GM18909 (cell line): ENCODE results near the gene DPH2.

Experiments used
- ATAC-seq: cut with Tn5 transposase; IDR thresholded peaks from one replicate; pipeline ENCODE4 v1.9.1; 2021; ENCODE audit warnings: mild to moderate bottlenecking; ENCODE audit not compliant: unreplicated experiment, poor library complexity

Gene DPH2

GRCh38 chr1:43938892-43939587 is 30.8 kb upstream of the DPH2 start:
- no peak for ATAC-seq

GRCh38 chr1:43942411-43942810 is 27.4 kb upstream of the DPH2 start:
- no peak for ATAC-seq

- no peak for ATAC-seq
These were observed 24.9 kb upstream of the DPH2 start for GRCh38 chr1:43944860-43945259.

- ATAC-seq, result no peak
These were observed 24.1 kb upstream of the DPH2 start for GRCh38 chr1:43945674-43946235.

- peak; percentile 93 for ATAC-seq
These were observed 23.4 kb upstream of the DPH2 start, which contains the start of gene IPO13 for GRCh38 chr1:43946236-43947060. TSS of gene IPO13 (plus strand) at chr1:43946950. CDS start at chr1:43947601, 651 bp downstream.

GRCh38 chr1:43947061-43947873 is 22.5 kb upstream of the DPH2 start:
- peak; percentile 18 for ATAC-seq

- no peak for ATAC-seq
These were observed 21.9 kb upstream of the DPH2 start for GRCh38 chr1:43947874-43948437.

- ATAC-seq, result no peak
These were observed 20.1 kb upstream of the DPH2 start for GRCh38 chr1:43949678-43950077.

GRCh38 chr1:43951021-43951985 is 18.5 kb upstream of the DPH2 start:
- ATAC-seq, result no peak

GRCh38 chr1:43952731-43953346 is 17.0 kb upstream of the DPH2 start:
- no peak for ATAC-seq

GRCh38 chr1:43953361-43953760 is 16.4 kb upstream of the DPH2 start:
- no peak for ATAC-seq

- no peak for ATAC-seq
These were observed 15.8 kb upstream of the DPH2 start for GRCh38 chr1:43954036-43954435.

- ATAC-seq, result no peak
These were observed 13.6 kb upstream of the DPH2 start for GRCh38 chr1:43956234-43956633.

- no peak for ATAC-seq
These were observed 12.3 kb upstream of the DPH2 start for GRCh38 chr1:43957407-43958040.

GRCh38 chr1:43958351-43959255 is 11.2 kb upstream of the DPH2 start:
- no peak for ATAC-seq

- no peak for ATAC-seq
These were observed 9.0 kb upstream of the DPH2 start for GRCh38 chr1:43960798-43961197.

GRCh38 chr1:43961692-43962091 is 8.1 kb upstream of the DPH2 start:
- no peak for ATAC-seq
